Measurements from ENCODE around the gene NSMCE1.
A peak's percentile ranks its signal among the peaks of the same experiment; 100 is the strongest.
"Not testable (repeated sequence)": the region's sequence is repeated elsewhere in the genome, so short reads cannot be mapped to it uniquely, and the experiment has no call there.

The NSMCE1 gene

GRCh38 chr16:27202923-27203506 is 65.6 kb downstream of the NSMCE1 start:
- H3K4me3 ChIP-seq (replicated peaks; ENCODE audit: insufficient read depth, low read length) = peak overlapping the region; percentile 54
- TF ChIP-seq POLR2AphosphoS5 (IDR thresholded peaks at IDR 0.05; ENCODE audit: low read depth) (no peak; the same call in 1 of the 2 replicates), CTCF (IDR thresholded peaks at IDR 0.05; ENCODE audit: insufficient read depth, low read length) (no peak), GABPA (IDR thresholded peaks at IDR 0.05; ENCODE audit: low read depth) (no peak), SPI1 (IDR thresholded peaks at IDR 0.05; ENCODE audit: borderline replicate concordance, low read depth) (no peak)
- TF ChIP-seq, protein P1, sequence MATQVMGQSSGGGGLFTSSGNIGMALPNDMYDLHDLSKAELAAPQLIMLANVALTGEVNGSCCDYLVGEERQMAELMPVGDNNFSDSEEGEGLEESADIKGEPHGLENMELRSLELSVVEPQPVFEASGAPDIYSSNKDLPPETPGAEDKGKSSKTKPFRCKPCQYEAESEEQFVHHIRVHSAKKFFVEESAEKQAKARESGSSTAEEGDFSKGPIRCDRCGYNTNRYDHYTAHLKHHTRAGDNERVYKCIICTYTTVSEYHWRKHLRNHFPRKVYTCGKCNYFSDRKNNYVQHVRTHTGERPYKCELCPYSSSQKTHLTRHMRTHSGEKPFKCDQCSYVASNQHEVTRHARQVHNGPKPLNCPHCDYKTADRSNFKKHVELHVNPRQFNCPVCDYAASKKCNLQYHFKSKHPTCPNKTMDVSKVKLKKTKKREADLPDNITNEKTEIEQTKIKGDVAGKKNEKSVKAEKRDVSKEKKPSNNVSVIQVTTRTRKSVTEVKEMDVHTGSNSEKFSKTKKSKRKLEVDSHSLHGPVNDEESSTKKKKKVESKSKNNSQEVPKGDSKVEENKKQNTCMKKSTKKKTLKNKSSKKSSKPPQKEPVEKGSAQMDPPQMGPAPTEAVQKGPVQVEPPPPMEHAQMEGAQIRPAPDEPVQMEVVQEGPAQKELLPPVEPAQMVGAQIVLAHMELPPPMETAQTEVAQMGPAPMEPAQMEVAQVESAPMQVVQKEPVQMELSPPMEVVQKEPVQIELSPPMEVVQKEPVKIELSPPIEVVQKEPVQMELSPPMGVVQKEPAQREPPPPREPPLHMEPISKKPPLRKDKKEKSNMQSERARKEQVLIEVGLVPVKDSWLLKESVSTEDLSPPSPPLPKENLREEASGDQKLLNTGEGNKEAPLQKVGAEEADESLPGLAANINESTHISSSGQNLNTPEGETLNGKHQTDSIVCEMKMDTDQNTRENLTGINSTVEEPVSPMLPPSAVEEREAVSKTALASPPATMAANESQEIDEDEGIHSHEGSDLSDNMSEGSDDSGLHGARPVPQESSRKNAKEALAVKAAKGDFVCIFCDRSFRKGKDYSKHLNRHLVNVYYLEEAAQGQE (IDR thresholded peaks at IDR 0.05; ENCODE audit: insufficient replicate concordance, low read depth) = no peak
- DNase-seq (ENCODE audit: low read depth in 1 of 2, low spot score in 1 of 2) = peak in 1 of 2 experiments; percentile 93

GRCh38 chr16:27200914-27201313 is 67.7 kb downstream of the NSMCE1 start:
- DNase-seq (ENCODE audit: low read depth in 1 of 2, low spot score in 1 of 2); H3K4me3 ChIP-seq (replicated peaks; ENCODE audit: insufficient read depth, low read length); H3K27ac ChIP-seq (replicated peaks); H3K27me3 ChIP-seq (ENCODE audit: insufficient read depth, poor library complexity, severe bottlenecking): not testable (repeated sequence)

More at GRCh38 chr16:27202923-27203506, 65.6 kb downstream of the NSMCE1 start:
- Histone ChIP-seq H3K27ac (replicated peaks) (peak overlapping the region; percentile 95), H3K27me3 (ENCODE audit: insufficient read depth, poor library complexity, severe bottlenecking) (no peaks in the 10 kb centered on the region)

GRCh38 chr16:27199736-27200135 is 68.8 kb downstream of the NSMCE1 start:
- DNase-seq (ENCODE audit: low read depth in 1 of 2, low spot score in 1 of 2) = peak; percentile 51 to 52
- no peak for TF ChIP-seq CTCF (IDR thresholded peaks at IDR 0.05; ENCODE audit: insufficient read depth, low read length)
- TF ChIP-seq SPI1 (IDR thresholded peaks at IDR 0.05; ENCODE audit: borderline replicate concordance, low read depth) = no peak
- TF ChIP-seq, protein P1 (IDR thresholded peaks at IDR 0.05; ENCODE audit: insufficient replicate concordance, low read depth) = no peak
- no peak for TF ChIP-seq GABPA (IDR thresholded peaks at IDR 0.05; ENCODE audit: low read depth)
- TF ChIP-seq POLR2AphosphoS5 (IDR thresholded peaks at IDR 0.05; ENCODE audit: low read depth) = no peak
- Histone ChIP-seq H3K4me3 (replicated peaks; ENCODE audit: insufficient read depth, low read length) (no peak overlapping the region), H3K27ac (replicated peaks) (peak overlapping the region; percentile 68), H3K27me3 (ENCODE audit: insufficient read depth, poor library complexity, severe bottlenecking) (no peaks in the 10 kb centered on the region)

DNA sequence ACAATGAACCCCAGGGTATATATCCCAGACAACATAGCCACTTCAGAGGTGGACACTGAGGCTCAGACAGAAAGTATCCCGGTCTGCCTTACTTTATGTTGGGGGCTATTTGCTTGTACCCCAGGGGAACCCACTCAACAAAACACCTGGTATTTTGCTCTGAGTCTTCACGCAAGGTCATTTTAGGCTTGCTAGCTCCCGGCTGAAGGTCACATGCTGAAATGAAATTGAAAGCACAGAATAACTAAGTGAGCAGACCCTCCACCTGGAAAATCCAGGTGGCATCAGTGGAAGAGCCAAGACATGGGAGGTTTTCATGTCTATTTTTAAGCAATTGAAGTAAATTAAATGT is 69.4 kb downstream of the NSMCE1 start:
- Histone ChIP-seq H3K27me3 (ENCODE audit: insufficient read depth, poor library complexity, severe bottlenecking) (no peaks in the 10 kb centered on the region), H3K4me3 (replicated peaks; ENCODE audit: insufficient read depth, low read length) (no peak overlapping the region), H3K27ac (replicated peaks) (peak overlapping the region; percentile 68; the same call in 1 of the 2 replicates)
- TF ChIP-seq POLR2AphosphoS5 (IDR thresholded peaks at IDR 0.05; ENCODE audit: low read depth) = no peak
- TF ChIP-seq, protein P1 (IDR thresholded peaks at IDR 0.05; ENCODE audit: insufficient replicate concordance, low read depth) = no peak
- TF ChIP-seq GABPA (IDR thresholded peaks at IDR 0.05; ENCODE audit: low read depth) = no peak
- no peak for TF ChIP-seq CTCF (IDR thresholded peaks at IDR 0.05; ENCODE audit: insufficient read depth, low read length)
- no peak for TF ChIP-seq SPI1 (IDR thresholded peaks at IDR 0.05; ENCODE audit: borderline replicate concordance, low read depth)
- DNase-seq (ENCODE audit: low read depth in 1 of 2, low spot score in 1 of 2) = no peak
